PFSK-1 (cell line): ENCODE measurements around the gene CEP78.

Experiments used
- POLR2AphosphoS5 ChIP-seq: IDR thresholded peaks from 2 replicates; pipeline ENCODE4 v1.6.1; 2012; ENCODE audit warnings: low read depth, mild to moderate bottlenecking, control low read depth, low read length, moderate library complexity
- REST ChIP-seq, 2 experiments: IDR thresholded peaks; 2 replicates each; pipeline versions ENCODE4 v1.6.1 to v1.8.0; 2011 to 2012; ENCODE audit warnings: low read depth in 2 of 2, low read length in 2 of 2, control low read depth in 1 of 2, inconsistent platforms in 1 of 2, mild to moderate bottlenecking in 1 of 2, moderate library complexity in 1 of 2; ENCODE audit not compliant: insufficient read depth in 1 of 2

GRCh38 chr9:78187763-78188484, 48.0 kb upstream of the CEP78 start:
- TF ChIP-seq POLR2AphosphoS5 (no peak), REST (IDR thresholded peaks at IDR 0.05; ENCODE audit: insufficient read depth in 1 of 2, low read depth in 2 of 2, low read length in 2 of 2) (no peak)
